Stromal cell of bone marrow (primary cell): ENCODE measurements around the gene CROCC2.
A peak's percentile ranks its signal among the peaks of the same experiment; 100 is the strongest.
"Not testable (repeated sequence)": the region's sequence is repeated elsewhere in the genome, so short reads cannot be mapped to it uniquely, and the experiment has no call there.

Experiments used
- DNase-seq: peaks from one replicate; pipeline ENCODE4 v3.0.0-alpha.2; 2012; ENCODE audit warnings: low read depth

Gene CROCC2

DNA sequence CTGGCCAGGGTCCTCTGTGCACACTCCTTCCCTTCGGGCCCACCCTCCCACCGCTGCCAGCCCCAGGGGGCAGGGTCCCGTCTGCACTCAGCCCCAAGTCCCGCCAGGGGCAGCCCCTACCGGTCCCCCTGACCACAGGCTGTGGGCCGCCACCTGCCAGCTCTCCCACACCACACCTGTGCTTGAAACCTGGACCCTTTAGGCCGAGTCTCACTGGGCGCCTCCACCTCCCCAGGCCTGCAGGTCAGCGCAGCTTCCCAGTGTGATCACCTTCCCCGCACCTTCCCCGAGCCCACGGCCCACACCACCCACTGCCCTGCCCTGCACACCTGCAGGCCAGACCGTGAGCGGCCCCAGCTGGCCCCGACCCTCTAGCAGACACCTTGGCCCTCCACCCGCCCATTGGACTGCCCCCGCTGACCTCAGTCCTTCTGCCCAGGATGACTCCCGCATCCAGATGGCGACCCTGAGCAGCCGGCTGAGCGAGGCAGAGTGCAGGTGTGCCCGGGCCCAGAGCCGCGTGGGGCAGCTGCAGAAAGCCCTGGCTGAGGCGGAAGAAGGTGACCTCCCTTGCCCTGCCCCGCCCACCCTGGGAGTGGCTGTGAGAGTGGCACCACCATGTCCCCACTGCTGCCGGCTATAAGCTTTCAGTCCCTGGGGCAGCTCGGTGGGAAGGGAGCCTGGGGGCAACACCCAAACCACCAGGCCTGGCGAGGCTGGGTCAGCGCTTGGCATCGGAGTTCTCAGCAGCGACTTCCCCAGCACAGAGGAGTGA is 61.0 kb downstream of the CROCC2 start:
- no peak for DNase-seq

DNA sequence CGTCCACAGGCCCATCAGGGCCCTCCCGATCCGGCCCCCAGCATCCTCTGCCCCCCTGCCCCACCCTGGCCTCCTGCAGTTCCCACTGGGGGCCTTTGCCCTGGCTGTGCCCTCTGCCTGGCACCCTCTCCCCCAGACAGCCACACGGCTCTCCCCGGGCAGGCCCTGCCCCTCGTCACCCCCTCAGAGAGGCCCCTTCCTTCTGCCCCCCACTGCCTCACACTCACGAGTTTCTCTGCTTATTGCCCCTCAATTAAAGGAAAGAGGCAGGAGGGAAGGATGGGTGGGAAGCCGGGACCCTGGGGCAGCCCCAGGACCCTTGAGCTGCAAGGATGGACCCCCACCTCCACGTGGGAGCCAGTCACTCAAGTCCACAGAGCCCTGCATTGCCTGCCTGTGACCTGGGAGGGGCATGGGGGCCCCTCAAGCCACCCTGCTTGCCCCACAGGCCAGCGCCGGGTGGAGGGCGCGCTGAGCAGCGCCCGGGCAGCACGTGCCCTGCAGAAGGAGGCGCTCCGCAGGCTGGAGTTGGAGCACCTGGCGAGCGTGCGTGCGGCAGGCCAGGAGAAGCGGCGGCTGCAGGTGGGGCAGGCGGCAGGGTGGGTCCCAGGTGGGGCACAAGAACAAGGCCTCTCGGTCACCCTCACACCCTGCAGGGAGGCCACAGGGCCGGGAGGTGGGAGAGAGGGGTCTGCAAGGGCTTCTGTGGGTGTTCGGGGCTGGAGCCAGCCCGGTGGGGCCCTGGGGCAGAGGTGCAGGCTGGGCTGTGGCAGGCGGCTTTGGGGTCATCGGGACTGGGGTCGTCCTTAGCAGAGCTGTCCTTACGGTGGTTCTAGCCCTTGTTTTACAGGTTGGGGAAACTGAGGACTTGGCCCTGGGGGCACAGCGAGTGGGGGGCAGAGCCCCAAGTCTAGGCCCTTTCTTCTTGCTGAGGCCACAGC is 61.8 kb downstream of the CROCC2 start:
- no peak for DNase-seq

DNA sequence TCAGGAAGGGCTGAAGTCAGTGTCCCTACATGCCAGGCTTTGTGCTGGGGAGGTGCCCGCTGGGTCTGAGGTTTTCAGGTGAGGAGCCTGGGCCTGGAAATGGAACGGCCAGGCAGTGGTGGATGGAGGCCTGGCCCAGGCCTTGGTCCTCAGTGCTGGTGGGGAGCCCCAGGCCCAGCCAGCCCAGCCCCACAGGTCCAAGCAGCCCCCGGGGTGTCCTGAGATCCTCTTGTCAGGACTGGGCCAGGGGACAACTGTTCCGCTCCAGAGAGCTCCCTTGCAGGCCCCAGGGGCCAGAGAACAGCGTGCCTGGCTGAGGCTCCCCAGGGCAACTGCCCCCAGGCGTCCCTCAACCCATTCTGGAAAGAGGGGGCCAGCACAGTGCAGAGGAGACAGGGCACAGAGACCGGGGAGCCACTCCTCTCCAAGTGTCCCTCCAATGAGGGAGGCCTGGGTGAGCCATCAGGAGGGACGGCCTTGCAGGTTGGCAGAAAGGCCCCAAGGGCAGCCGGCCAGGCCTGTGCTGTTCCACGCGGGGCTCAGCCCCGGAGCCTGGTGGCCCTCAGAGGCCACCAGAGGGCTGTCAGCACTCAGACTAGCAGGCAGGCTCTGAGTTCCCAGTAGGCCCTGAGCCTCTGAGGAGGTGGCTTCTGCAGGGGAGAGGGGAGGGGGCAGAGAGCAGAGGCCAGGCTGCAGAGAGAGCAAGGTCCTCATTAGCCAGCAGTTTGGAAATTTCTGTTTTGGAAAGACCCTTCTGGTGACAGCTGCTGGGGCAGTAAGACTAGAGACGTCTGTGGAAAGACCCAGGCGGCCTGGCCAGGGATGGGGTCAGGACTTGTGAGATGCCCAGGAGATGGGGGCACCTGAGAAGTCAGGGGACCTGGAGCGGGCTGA is 62.8 kb downstream of the CROCC2 start:
- no peak for DNase-seq

DNA sequence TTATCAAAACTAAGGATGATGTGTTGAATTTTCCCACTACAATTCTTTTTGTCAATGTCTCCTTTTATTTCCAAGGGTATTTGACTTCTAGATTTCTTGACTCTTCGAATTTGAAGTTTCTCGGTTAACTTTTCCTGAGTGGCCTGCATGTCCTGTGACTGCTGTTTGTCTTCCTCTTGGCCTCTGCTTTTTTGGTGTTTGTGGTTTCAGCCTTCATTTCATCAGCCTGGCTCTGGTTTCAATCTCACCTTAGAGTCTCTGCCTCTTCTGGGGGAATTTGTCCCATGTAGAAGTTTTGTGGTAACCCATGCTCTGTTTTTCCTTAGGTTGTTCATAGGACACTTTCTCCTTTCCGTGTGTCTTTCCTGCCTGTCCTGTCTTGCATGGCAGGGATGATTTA is 64.0 kb downstream of the CROCC2 start:
- no peak for DNase-seq

DNA sequence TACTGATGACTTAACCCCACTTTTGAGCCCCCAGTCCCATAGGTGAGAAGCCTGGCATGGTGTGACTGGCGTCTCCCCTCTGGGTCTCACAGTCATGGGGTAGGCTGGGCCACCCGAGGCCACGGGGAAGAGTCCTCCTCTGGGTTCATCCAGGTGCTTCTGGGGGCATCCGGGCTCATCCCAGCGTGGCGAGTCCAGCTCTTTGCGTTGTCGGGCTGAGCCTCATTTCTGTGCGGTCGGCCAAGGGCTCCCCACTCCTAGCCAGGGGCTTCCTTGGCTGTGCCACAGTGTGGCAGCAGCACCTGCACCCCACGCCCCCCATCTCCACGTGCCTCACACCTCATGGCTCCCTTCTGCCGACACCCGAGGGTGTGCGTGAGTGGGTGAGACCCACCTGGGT is 64.7 kb downstream of the CROCC2 start:
- no peak for DNase-seq

DNA sequence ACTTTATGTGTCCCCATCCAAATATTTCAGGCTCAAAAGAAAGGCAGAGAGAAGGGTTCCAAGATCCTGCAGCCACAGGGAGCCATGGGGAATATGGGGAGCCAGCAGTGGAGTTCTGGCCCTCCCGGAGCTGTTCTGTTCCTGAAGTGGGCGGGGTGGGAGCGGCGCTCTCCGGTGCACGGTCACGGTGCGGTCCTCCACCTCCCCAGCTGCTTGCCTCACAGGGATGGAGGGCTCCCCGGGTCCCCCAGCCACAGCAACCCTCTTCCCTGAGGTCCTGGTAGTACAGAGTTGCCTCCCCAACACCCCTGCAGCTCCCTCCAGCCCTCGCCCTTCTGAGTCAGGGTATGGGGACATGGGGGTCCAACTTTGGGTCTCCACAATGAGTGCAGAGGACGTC is 66.1 kb downstream of the CROCC2 start:
- DNase-seq, result no peak

DNA sequence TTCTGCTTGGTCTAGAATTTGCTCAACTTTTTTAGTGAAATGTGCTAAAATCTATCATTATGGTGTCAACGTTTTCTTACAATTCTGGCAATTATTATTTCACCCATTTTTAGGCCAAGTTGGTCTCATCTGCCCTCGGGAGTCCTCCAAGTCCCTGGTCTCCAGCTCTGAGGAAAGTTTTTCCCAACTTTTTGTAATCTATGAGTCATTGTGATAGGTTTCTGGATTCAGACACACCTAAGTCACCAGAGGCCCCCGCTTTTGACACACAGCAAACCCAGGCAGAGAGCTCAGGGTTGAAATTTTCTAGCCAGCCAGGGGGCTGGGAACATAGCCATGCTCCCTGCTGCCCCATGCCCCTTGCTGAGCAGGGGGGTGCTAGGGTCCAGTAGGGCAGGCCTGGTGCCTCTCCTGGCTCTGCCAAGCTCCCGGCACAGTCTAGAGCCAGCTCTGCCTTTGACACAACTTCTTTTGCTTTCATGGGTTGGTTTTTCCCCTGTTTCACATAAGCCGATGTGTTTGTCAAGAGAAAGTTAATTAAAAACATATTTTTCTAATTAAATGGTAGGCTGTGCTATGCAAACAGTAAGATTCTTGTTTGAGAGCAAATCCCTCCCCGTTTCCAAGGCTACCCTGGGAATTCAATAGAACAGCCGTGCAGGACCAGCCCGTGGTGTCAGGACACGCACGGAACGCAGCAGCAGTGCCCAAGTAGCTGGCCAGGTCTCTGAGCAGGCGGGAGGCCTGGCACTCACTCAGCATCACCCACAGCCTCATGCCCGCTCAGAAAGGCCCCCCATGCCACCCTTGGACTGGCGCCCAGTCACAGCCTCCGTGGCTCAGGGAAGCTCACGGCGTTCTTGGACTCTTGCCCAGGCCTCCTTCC is 66.7 kb downstream of the CROCC2 start:
- DNase-seq, result no peak

DNA sequence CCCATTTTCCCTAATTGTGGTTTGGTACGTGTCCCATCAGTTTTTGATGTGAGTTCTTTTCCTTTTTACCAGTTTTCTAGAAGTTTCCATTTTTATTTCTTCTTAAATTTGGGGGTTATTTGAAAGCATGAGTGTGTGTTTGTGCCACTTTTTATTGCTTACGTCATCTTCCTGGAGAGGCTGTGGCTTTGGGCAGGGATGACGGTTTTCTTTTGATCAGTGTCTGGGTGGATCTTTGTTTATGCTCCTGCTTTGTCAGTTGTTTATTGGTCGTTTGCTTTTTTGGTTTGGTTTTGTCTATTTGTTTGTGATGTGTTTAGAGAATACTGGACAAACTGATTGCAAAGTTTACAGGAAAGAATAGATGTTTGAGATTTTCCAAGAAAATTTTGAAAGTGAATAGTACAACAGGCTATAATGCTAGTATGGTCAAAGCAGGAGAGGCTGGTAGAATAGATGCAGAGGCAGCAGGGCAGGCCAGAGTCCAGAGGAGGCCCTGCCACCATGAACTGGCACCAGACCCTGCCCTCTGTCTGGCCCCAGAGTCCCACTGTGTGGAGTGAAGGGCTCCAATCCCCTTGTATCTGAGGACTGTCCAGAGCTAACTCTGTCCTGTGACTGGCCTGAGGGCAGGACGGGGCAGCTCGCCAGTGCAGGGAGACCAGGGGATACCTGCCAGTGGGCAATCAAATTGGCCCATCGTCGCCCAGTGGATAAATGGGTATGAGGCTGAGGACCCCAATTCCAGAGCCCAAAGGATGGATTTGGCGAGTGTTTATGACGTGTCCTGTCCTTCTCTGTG is 68.8 kb downstream of the CROCC2 start:
- DNase-seq, result no peak

DNA sequence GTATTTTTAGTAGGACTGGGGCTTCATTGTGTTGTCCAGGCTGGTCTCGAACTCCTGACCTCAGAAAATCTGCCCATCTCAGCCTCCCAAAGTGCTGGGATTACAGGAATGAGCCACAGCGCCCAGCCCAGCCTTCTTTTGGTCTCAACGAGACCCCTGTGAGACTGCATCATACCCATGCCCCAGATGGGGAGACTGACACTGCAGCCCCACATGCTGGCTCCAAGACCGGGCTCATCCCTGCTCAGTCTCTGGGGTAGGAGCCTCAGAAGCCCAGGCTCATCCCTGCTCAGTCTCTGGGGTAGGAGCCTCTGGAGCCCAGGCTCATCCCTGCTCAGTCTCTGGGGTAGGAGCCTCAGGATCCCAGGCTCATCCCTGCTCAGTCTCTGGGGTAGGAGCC is 69.8 kb downstream of the CROCC2 start:
- DNase-seq, result not testable (repeated sequence)

DNA sequence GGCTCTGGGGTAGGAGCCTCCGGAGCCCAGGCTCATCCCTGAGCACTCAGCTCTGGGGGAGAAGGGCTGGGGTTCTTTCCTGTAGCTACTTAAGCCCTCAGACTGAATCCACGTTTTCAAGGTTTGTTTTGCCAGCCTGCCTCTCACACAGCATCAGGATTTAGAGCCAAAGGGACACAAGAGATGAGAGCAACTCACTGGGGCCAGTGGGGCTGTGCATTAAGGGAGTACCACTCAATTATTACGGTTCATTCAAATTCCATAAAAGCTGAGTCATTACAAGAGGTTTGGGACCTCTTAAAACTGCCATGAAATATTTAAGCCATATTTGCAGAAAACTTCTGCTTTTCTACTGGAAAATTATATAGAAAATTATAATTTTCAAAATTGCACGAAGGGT is 75.1 kb downstream of the CROCC2 start:
- peak; percentile 62 for DNase-seq

DNA sequence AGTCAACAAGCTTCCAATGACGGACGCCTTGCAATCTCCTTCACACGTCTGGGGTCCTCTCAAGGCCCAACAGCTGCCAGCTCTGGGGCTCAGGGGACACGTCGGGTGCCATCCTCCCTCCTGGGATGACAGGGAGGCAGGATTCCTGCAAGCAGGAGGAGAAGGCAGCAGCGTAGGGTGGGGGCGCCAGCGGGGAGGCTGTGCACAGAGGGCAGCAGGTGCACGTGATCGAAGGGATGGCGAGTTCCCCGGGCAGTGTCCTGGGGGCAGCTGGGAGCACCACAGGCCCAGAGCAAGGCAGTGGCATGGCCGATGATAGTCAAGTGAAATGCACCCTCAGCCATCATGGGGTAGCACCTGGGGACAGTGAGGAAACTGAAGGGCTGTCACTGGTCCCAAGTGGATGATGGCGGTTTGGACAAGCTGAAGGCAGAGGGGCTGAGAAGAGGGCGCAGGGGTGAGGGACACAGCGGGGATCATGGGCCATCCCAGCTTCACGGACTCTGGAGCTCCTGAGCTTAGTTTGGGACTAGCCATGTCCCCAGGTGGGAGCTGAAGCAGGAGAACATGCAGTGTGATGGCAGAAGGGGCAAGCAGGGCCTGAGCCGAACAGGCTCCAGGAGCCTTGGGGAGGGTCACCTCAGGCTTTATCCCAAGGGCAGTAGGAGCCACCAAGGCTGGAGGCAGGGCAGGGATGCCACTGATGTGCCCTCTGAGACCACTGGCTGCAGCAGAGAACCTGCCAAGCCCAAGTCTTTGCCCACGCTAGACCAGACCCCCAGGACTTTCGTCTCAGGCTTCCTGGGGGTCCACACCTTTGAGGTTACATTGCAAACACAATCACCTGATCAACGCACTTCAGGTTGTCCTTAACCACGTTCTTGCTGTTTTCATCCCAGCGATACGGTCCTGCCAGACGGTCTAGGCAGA is 76.0 kb downstream of the CROCC2 start:
- DNase-seq, result no peak

DNA sequence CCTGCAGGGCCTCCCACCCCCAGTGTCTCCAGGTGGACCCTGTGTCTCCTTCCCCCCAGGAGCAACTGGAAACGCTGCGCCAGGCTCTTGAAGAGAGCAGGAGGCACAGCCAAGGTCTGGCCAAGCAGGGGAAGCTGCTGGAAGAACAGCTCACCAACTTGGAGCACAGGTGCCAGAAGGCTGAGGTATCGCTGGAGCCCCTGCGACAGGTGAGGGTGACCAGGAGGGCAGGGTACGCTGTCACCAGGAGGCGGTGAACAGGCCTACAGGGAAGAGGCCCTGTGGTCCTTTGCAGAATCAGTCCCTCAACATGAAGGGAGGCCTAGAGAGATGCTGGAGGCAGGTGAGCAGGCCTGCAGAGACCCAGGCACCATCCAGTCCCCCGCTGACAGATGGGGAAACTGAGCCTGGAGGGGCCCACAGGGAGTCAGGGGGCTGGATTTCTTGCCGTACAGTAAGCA is 76.7 kb downstream of the CROCC2 start:
- no peak for DNase-seq

DNA sequence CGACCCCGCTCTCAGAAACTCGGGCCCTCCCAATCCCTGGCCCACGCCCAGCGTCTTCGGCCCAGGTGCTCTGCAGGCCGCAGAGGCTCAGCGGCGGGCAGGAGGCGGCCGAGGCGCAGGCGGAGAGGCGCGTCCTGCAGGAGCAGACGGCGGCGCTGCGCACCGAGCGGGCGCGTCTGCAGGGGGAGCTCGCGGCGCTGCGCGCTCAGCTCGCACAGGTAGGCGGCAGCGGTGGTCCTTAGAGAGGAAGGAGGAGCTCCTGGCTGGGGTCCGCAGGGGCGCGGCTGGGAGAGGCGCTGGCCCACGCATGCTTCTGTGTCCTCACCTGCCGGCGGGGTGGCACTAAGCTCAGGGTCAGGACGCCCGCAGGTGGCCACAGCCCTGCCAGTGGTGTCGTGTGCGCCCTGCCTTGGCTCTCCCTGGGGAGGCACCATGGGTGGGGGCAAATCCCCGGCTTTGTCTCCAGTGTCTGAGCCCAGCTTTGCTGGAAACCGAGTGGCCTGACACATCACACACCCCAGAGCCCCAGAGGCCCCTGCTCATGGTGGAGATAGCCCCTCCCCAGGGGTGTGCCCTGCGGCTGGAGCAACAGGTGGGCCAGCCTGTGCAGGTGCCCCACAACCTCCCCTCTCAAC is 77.3 kb downstream of the CROCC2 start:
- DNase-seq, result no peak

DNA sequence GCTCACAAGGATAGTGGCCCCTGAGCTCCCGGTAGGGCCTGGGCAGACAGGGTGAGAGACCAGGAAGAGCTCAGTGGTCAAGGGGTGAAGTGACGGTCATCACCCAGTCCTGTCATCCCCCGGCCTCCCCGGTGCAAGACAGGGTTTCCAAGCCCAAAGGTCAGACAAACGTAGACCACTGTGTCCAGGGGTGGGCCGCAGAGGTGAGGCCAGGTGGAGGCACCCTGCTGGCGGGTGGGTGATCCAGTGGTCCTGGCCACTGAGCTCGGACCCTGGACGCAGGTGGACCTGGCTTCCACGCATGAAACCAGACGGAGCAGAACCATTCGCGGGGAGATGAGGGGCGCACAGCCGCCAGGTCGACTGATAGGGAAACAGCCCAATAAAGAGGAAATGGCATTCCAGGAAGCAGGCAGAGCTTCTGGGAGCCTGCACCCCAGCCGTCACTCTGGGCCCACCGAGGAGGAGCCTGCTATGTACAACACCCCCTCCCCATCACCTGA is 77.9 kb downstream of the CROCC2 start:
- no peak for DNase-seq

DNA sequence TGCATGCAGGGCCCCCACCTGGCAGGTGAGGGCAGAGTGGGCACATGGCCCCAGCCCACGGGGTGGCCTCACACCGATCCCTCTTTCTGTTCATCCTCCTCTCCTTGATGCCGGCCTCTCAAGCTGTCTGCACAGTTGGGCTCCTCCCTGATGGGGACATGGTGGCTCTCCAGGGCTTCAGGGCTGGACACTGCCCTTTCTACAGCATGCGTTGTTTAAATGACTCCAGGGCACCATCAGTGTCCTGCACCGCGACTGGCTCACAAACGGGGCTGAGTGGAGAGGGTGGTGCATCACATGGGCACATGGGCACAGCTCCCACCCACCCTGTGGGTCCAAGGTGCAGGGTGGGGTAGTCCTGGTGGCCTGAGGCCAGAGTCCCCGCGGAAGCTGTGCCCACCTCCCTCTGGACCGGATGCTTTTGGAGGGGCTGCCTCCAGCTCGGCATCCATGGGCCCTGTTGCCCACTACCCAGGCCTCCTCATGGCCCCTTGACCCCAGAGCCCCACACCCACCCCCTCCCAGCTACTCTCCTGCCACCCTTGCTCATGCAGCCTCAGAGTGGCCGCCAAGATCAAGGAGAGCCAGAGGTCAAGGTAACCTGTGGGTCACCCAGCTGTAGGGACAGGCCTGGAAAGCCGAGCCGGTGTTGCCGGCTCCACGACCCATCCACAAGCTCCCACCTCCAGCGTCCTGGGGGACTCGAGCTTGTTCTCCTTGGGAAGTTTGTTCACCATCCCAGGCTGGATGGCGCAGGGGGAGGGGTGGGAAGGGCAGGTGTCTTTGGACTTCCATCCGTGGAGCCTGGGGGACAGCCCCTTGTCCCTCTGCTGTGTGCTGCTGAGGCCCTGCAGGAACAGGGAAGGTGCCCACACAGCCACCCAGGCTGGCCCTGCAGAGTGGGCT is 80.0 kb downstream of the CROCC2 start:
- DNase-seq, result no peak

DNA sequence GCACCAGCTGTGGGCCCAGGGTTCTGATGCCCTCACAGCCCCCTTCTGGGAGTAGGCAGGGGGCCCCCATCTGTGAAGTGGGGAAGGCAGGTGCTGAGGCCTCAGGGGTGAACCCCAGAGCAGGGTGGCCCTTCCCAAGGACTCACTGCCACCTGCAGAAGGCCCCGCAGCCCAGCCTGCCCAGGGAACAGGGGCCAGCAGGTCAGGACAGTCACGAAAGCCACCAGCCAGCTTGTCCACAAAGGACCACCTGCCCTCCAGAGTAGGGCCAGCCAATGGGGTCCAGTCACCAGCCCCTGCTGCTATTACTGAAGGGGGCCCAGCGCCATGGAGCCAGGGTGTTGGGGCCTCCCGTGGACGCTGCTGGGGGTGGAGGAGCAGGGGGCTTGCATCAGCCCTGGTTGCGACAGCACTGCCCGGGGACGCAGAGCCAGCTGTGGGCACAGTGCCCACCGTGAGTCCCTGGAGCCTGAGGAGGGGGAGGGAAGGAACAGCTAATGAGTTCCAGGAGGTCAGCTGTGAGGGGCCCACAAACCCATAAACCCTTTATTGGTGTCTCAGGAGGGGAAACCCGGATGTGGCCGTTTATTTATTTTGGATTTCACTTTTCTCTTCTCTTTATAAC is 80.8 kb downstream of the CROCC2 start:
- peak; percentile 74 for DNase-seq

DNA sequence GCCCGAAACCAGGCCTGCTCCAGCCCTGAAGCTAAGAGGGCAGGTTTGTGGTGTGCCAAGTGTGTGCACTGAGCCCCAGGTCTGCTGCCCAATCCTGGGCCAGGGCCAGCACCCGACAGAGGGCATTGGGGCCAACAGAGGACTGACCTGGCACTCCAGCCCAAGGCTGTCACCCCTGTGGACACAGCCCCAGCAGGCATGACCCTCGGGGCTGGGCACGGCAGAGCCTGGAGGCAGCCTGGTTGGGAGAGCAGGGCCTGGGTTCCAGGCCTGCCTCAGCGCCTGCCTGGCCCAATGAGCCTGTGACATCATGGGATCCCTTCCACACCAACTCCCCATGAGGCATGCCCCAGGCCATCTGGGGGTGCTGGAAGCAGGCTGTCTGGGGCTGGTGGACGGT is 81.5 kb downstream of the CROCC2 start:
- no peak for DNase-seq
